K562 (cell line): ENCODE results near the gene ACSS2. TPM values are rescaled to one million over a fixed set of nuclear protein-coding genes. Genes with fewer than 3 reads are reported as not detected.

Experiments
- ATAC-seq: fragments of 200-7000 bp; cut with Tn5 transposase; 3 replicates; pipeline ENCODE4 v1.9.1; 2020; ENCODE audit warnings: moderate library complexity
- BruUV-seq: library from RNA; stranded (reverse); fragments of 400-500 nt; replicated peaks from 2 replicates; lab custom pipeline; 2021; lab: Mats Ljungman, UMichigan
- CTCF ChIA-PET: fragments of 300-600 bp; formaldehyde crosslinking; extraction: SDS; loops from one replicate; lab custom pipeline; 2021; ENCODE audit warnings: low intra/inter-chr PET ratio; lab: Yijun Ruan, JAX
- POLR2A ChIA-PET: fragments of 300-600, 350-650 bp; sonication (Branson Sonifier 250); formaldehyde crosslinking; extraction: SDS; loops from one replicate; lab custom pipeline; 2021; ENCODE audit warnings: antibody characterized with exemption, inconsistent platforms; lab: Yijun Ruan, JAX
- DNase-seq, 4 experiments: peaks; one replicate each; pipeline versions ENCODE4 v3.0.0 to v3.0.0-alpha.2; 2011 to 2018; ENCODE audit warnings: low spot score in 3 of 4, mixed read lengths in 3 of 4; ENCODE audit errors: extremely low read depth in 1 of 4
- FAIRE-seq: peaks from 2 replicates; lab custom pipeline; 2011; peaks lifted over from hg19 to GRCh38; lab: Jason Lieb, UNC
- H2AFZ ChIP-seq: 2 replicates; pipeline ENCODE4 v1.6.0; 2011; ENCODE audit warnings: low read depth, low read length, control low read depth, inconsistent platforms
- H3K27ac ChIP-seq: fragments of 200-600 bp; 3 replicates; pipeline ENCODE4 v1.8.0; 2011; ENCODE audit warnings: low read depth, mild to moderate bottlenecking, control low read depth, inconsistent platforms, low read length, moderate library complexity, mixed read lengths; ENCODE audit errors: extremely low read depth
- H3K27me3 ChIP-seq, 2 experiments: fragments of 300-600 bp in 1 of 2; 2 replicates in 1 of 2; 3 replicates in 1 of 2; pipeline versions ENCODE4 v1.6.0 to v1.8.0; 2011; ENCODE audit warnings: inconsistent platforms in 2 of 2, low read length in 2 of 2, mild to moderate bottlenecking in 1 of 2, mixed read lengths in 1 of 2, moderate library complexity in 1 of 2; ENCODE audit not compliant: control insufficient read depth in 2 of 2, insufficient read depth in 2 of 2
- H3K36me3 ChIP-seq: fragments of 300-600 bp; 3 replicates; pipeline ENCODE4 v1.8.0; 2011; ENCODE audit warnings: mild to moderate bottlenecking, low read length, inconsistent platforms; ENCODE audit not compliant: control insufficient read depth, insufficient read depth
- H3K4me1 ChIP-seq, 2 experiments: fragments of 200-600 bp in 1 of 2; replicated peaks in 1 of 2; 2 replicates in 1 of 2; 3 replicates in 1 of 2; pipeline versions ENCODE4 v1.5.1 to v1.8.0; 2011; ENCODE audit warnings: inconsistent platforms in 2 of 2, low read length in 2 of 2, mild to moderate bottlenecking in 1 of 2, mixed read lengths in 1 of 2, moderate library complexity in 1 of 2; ENCODE audit not compliant: control insufficient read depth in 2 of 2, insufficient read depth in 2 of 2
- H3K4me2 ChIP-seq: 2 replicates; pipeline ENCODE4 v1.6.1; 2011; ENCODE audit warnings: low read length, control low read depth, inconsistent platforms, mixed read lengths; ENCODE audit not compliant: insufficient read depth
- H3K4me3 ChIP-seq: fragments of 200-600 bp; sonication (generic), shearing (Covaris generic); 2 replicates; pipeline ENCODE4 v1.5.1; 2016; ENCODE audit warnings: control low read depth, inconsistent platforms
- H3K79me2 ChIP-seq: fragments of 200-600 bp; 3 replicates; pipeline ENCODE4 v1.8.0; 2011; ENCODE audit warnings: low read length, inconsistent platforms; ENCODE audit not compliant: control insufficient read depth, insufficient read depth
- H3K9ac ChIP-seq, 2 experiments: 2 replicates each; pipeline versions ENCODE4 v1.6.0 to v1.6.1; 2011; ENCODE audit warnings: low read depth in 2 of 2, low read length in 2 of 2, control low read depth in 1 of 2, inconsistent platforms in 1 of 2, mild to moderate bottlenecking in 1 of 2, mixed read lengths in 1 of 2; ENCODE audit not compliant: insufficient read depth in 1 of 2
- H3K9me1 ChIP-seq: one replicate; pipeline ENCODE4 v1.6.0; 2011; ENCODE audit warnings: inconsistent platforms, mild to moderate bottlenecking, low read length, moderate library complexity; ENCODE audit not compliant: control insufficient read depth, insufficient read depth
- H3K9me3 ChIP-seq: replicated peaks from 2 replicates; pipeline ENCODE4 v1.5.1; 2011; ENCODE audit warnings: low read depth, low read length, inconsistent platforms; ENCODE audit not compliant: control insufficient read depth, insufficient read depth
- H4K20me1 ChIP-seq: replicated peaks from 2 replicates; pipeline ENCODE4 v1.6.1; 2011; ENCODE audit warnings: low read length, inconsistent platforms, mixed read lengths; ENCODE audit not compliant: control insufficient read depth, insufficient read depth
- IRF9 ChIP-seq: fragments of 450-650 bp; IDR thresholded peaks from 2 replicates; pipeline ENCODE4 v1.6.1; 2016; ENCODE audit warnings: missing biosample characterization, missing genetic modification characterization
- MCM3 ChIP-seq: fragments of 450-650 bp; IDR thresholded peaks from 2 replicates; pipeline ENCODE4 v1.6.1; 2016
- PBX2 ChIP-seq, 2 experiments: IDR thresholded peaks in 1 of 2; conservative IDR thresholded peaks in 1 of 2; 2 replicates each; pipeline ENCODE4 v1.6.1; 2016; ENCODE audit warnings: low read depth in 2 of 2, mild to moderate bottlenecking in 1 of 2, missing compliant biosample characterization in 1 of 2, missing genetic modification characterization in 1 of 2, moderate library complexity in 1 of 2
- RBM14 ChIP-seq: fragments of 200-400 bp; formaldehyde crosslinking; IDR thresholded peaks from 2 replicates; pipeline ENCODE4 v1.6.1; 2018; ENCODE audit warnings: low read depth, mild to moderate bottlenecking, low read length, moderate library complexity, borderline replicate concordance; ENCODE audit not compliant: insufficient read depth
- RBM39 ChIP-seq: fragments of 200-400 bp; formaldehyde crosslinking; optimal IDR thresholded peaks from 2 replicates; pipeline ENCODE3; 2018; ENCODE audit warnings: low read depth, low read length
- RCOR1 ChIP-seq, 2 experiments: IDR thresholded peaks; 2 replicates each; pipeline ENCODE4 v1.6.1; 2012; ENCODE audit warnings: low read depth in 2 of 2, low read length in 2 of 2, borderline replicate concordance in 1 of 2, improper control_type of control experiment in 1 of 2
- SLC30A9 ChIP-seq: fragments of 250-450 bp; sonication (Bioruptor Pico); IDR thresholded peaks from 2 replicates; pipeline ENCODE4 v1.8.0; 2022; ENCODE audit warnings: mild to moderate bottlenecking, moderate library complexity
- SMC3 ChIP-seq: conservative IDR thresholded peaks from 2 replicates; pipeline ENCODE4 v1.6.1; 2011; ENCODE audit warnings: low read depth, low read length, improper control_type of control experiment; ENCODE audit not compliant: insufficient read depth
- ZFP91 ChIP-seq: sonication (generic); formaldehyde crosslinking; IDR thresholded peaks from 2 replicates; pipeline ENCODE4 v1.8.0; 2022; ENCODE audit warnings: mild to moderate bottlenecking, missing genetic modification reagents
- ZNF347 ChIP-seq: fragments of 450-650 bp; formaldehyde crosslinking; IDR thresholded peaks from 2 replicates; pipeline ENCODE4 v1.4.0; 2020; ENCODE audit warnings: low read depth, mild to moderate bottlenecking, moderate library complexity
- ZNF518B ChIP-seq: fragments of 250-450 bp; sonication (Bioruptor Pico); IDR thresholded peaks from 2 replicates; pipeline ENCODE4 v1.5.0; 2021; ENCODE audit warnings: mild to moderate bottlenecking, moderate library complexity
- WGBS: fragments of 100-300 bp; shearing (Covaris generic); methylation state at CpG from one replicate; pipeline ENCODE4 v1.1.6; 2016; ENCODE audit warnings: low coverage, mixed read lengths; ENCODE audit not compliant: insufficient coverage; ENCODE audit errors: missing lambda C conversion rate; 5-methylcytosine and 5-hydroxymethylcytosine counted together
- in situ Hi-C: fragments of 300-500 bp; cut with MboI; formaldehyde crosslinking; loops from 4 replicates; pipeline ENCODE4 v1.15.0; 2018; ENCODE audit warnings: inconsistent platforms, mixed read lengths
- intact Hi-C: fragments of 100-400 bp; cut with micrococcal nuclease; formaldehyde crosslinking; loops from 2 replicates; pipeline ENCODE4 v1.14.2; 2022
- polyA plus RNA-seq, 8 experiments: library from polyadenylated mRNA; depleted of rRNA in 4 of 8; stranded (reverse) in 5 of 8; unstranded in 3 of 8; fragments of >200 nt; fragmentation: Nextera tagmentation in 2 of 8; fragmentation: Illumina TruSeq in 1 of 8; extraction: Ambion mirVana in 2 of 8; extraction: Trizol in 1 of 8; gene quantifications; 2 replicates each; pipeline versions ENCODE4 v1.2.1 to v1.2.3, GENCODE V29; 2011 to 2014; ENCODE audit warnings: inconsistent platforms in 1 of 8, missing spikeins in 1 of 8
- total RNA-seq, 7 experiments: library from RNA; depleted of rRNA in 6 of 7; stranded (reverse); fragments of >200 nt in 6 of 7; fragmentation: Illumina TruSeq in 2 of 7; extraction: Trizol in 2 of 7; gene quantifications; 2 replicates each; pipeline versions ENCODE4 v1.2.1 to v1.2.3, GENCODE V29; 2011 to 2021; ENCODE audit warnings: low replicate concordance in 1 of 7

Gene ACSS2
- total and polyA plus RNA-seq, 9 of the 15 experiments (the other 6 are each of a cell fraction or from before 2014, with no cell fraction given), result 21.9 to 246 (median 66.2) TPM

- no peak overlapping the region for H3K27ac ChIP-seq
- POLR2A ChIA-PET, result interaction anchor here (0.7 to 1.4 kb wide), 2 partner anchors 10 to 47 kb away, joined by 3 to 5 read pairs; no protein-coding TSS in a partner anchor
- TF ChIP-seq IRF9 (tag) (no peak), RBM14 (no peak), ZNF347 (CRISPR knock-in tag) (no peak), RBM39 (no peak), RCOR1 (IDR thresholded peaks at IDR 0.05; ENCODE audit: borderline replicate concordance in 1 of 2, low read depth in 2 of 2, low read length in 2 of 2) (no peak), MCM3 (no peak), SLC30A9 (CRISPR knock-in tag) (no peak), ZFP91 (CRISPR knock-in tag) (no peak), ZNF518B (CRISPR knock-in tag) (no peak), SMC3 (no peak), PBX2 (CRISPR knock-in tag; IDR thresholded peaks at IDR 0.05; ENCODE audit: low read depth) (no peak), PBX2 (tag; conservative IDR thresholded peaks at IDR 0.05; ENCODE audit: low read depth) (no peak)
These were observed 33.0 kb upstream of the ACSS2 start for GRCh38 chr20:34843421-34843820.

More at GRCh38 chr20:34843421-34843820, 33.0 kb upstream of the ACSS2 start:
- Histone ChIP-seq H3K9ac (no peak overlapping the region), H3K9me1 (no peaks in the 10 kb centered on the region), H4K20me1 (no peaks in the 10 kb centered on the region), H2AFZ (no peak overlapping the region), H3K4me3 (no peak overlapping the region), H3K9me3 (no peaks in the 10 kb centered on the region), H3K36me3 (peaks cover 5% of the 10 kb centered on the region; the same call in 1 of the 3 replicates), H3K4me2 (no peak overlapping the region), H3K27me3 (no peaks in the 10 kb centered on the region), H3K4me1 (no peaks in the 10 kb centered on the region), H3K79me2 (no peaks in the 10 kb centered on the region)
- 65% methylated on average over 2 of the region's 2 CpGs for WGBS
- in situ Hi-C loops (no loop called here), intact Hi-C loops (no loop called here)
- no TSS peak for BruUV-seq
- CTCF ChIA-PET, result interaction anchor here (0.6 kb wide), 1 partner anchor 635 kb away, joined by 3 read pairs; no protein-coding TSS in a partner anchor
- DNase-seq, result no peak
- FAIRE-seq, result no peak
- no peak for ATAC-seq
